Loucy (cell line): Measurements from ENCODE around the gene KLK15.
A peak's percentile ranks its signal among the peaks of the same experiment; 100 is the strongest.

Experiments used
- H2AFZ ChIP-seq: fragments of 200-600 bp; sonication (generic); 2 replicates; pipeline ENCODE4 v1.6.0; 2016; ENCODE audit warnings: antibody characterized with exemption, mild to moderate bottlenecking, low read length, moderate library complexity
- H3F3A ChIP-seq: fragments of 200-600 bp; 2 replicates; pipeline ENCODE4 v1.6.0; 2016; ENCODE audit warnings: antibody characterized with exemption, low read depth, mild to moderate bottlenecking
- H3K27me3 ChIP-seq: fragments of 200-600 bp; sonication (generic); 2 replicates; pipeline ENCODE4 v1.6.1; 2014; ENCODE audit warnings: low read length, mild to moderate bottlenecking; ENCODE audit not compliant: insufficient read depth, poor library complexity, severe bottlenecking
- H3K36me3 ChIP-seq: fragments of 200-600 bp; sonication (generic); 2 replicates; pipeline ENCODE4 v1.6.1; 2016; ENCODE audit warnings: low read length; ENCODE audit not compliant: insufficient read depth
- H3K4me1 ChIP-seq: fragments of 200-600 bp; sonication (generic); 2 replicates; pipeline ENCODE4 v1.5.1; 2014; ENCODE audit warnings: low read length, mild to moderate bottlenecking; ENCODE audit not compliant: insufficient read depth, poor library complexity, severe bottlenecking
- H3K4me2 ChIP-seq: fragments of 200-600 bp; sonication (generic); 2 replicates; pipeline ENCODE4 v1.6.0; 2014; ENCODE audit warnings: antibody characterized with exemption, low read length, low read depth, mild to moderate bottlenecking; ENCODE audit not compliant: poor library complexity, severe bottlenecking
- H3K4me3 ChIP-seq: fragments of 200-600 bp; sonication (generic); 2 replicates; pipeline ENCODE4 v1.5.1; 2014; ENCODE audit warnings: low read length, mild to moderate bottlenecking, mixed read lengths; ENCODE audit not compliant: poor library complexity, severe bottlenecking
- H3K79me2 ChIP-seq: fragments of 200-600 bp; sonication (generic); 2 replicates; pipeline ENCODE4 v1.6.1; 2014; ENCODE audit warnings: low read length; ENCODE audit not compliant: insufficient read depth
- H3K9ac ChIP-seq: fragments of 200-600 bp; sonication (generic); 2 replicates; pipeline ENCODE4 v1.6.0; 2014; ENCODE audit warnings: mild to moderate bottlenecking, low read depth, low read length, moderate library complexity; ENCODE audit not compliant: poor library complexity, severe bottlenecking
- H3K9me2 ChIP-seq: fragments of 200-600 bp; sonication (generic); replicated peaks from 2 replicates; pipeline ENCODE4 v1.6.1; 2016; ENCODE audit warnings: low read depth, low read length, mixed read lengths
- H3K9me3 ChIP-seq: fragments of 200-600 bp; sonication (generic); 2 replicates; pipeline ENCODE4 v1.6.1; 2014; ENCODE audit warnings: mild to moderate bottlenecking, antibody characterized with exemption, low read length, low read depth; ENCODE audit not compliant: insufficient read depth
- H4K20me1 ChIP-seq: fragments of 200-600 bp; sonication (generic); 2 replicates; pipeline ENCODE4 v1.6.0; 2014; ENCODE audit warnings: antibody characterized with exemption, low read length, mild to moderate bottlenecking; ENCODE audit not compliant: insufficient read depth, poor library complexity, severe bottlenecking
- EZH2phosphoT487 ChIP-seq: fragments of 200-600 bp; IDR thresholded peaks from 2 replicates; pipeline ENCODE4 v1.6.1; 2018; ENCODE audit warnings: antibody characterized with exemption, mild to moderate bottlenecking, moderate library complexity, borderline replicate concordance
- TF ChIP-seq, protein P1 (sequence below): fragments of 200-600 bp; sonication (generic); conservative IDR thresholded peaks from 2 replicates; pipeline ENCODE4 v1.5.1; 2014; ENCODE audit warnings: mild to moderate bottlenecking, antibody characterized with exemption, low read length

The KLK15 gene

GRCh38 chr19:50795664-50796073 lies 37.7 kb downstream of the KLK15 start:
- no peak overlapping the region for H3K9ac ChIP-seq

GRCh38 chr19:50794876-50795663 lies 38.3 kb downstream of the KLK15 start:
- peaks cover 48% of the 10 kb centered on the region for H4K20me1 ChIP-seq

More at GRCh38 chr19:50795664-50796073, 37.7 kb downstream of the KLK15 start:
- peaks cover 32% of the 10 kb centered on the region for H3K79me2 ChIP-seq
- H3K27me3 ChIP-seq = no peaks in the 10 kb centered on the region
- no peak for TF ChIP-seq EZH2phosphoT487
- TF ChIP-seq, protein P1, sequence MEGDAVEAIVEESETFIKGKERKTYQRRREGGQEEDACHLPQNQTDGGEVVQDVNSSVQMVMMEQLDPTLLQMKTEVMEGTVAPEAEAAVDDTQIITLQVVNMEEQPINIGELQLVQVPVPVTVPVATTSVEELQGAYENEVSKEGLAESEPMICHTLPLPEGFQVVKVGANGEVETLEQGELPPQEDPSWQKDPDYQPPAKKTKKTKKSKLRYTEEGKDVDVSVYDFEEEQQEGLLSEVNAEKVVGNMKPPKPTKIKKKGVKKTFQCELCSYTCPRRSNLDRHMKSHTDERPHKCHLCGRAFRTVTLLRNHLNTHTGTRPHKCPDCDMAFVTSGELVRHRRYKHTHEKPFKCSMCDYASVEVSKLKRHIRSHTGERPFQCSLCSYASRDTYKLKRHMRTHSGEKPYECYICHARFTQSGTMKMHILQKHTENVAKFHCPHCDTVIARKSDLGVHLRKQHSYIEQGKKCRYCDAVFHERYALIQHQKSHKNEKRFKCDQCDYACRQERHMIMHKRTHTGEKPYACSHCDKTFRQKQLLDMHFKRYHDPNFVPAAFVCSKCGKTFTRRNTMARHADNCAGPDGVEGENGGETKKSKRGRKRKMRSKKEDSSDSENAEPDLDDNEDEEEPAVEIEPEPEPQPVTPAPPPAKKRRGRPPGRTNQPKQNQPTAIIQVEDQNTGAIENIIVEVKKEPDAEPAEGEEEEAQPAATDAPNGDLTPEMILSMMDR = no peak
- no peak overlapping the region for H3K4me2 ChIP-seq
- peaks cover 53% of the 10 kb centered on the region for H4K20me1 ChIP-seq
- H3K9me2 ChIP-seq = no peaks in the 10 kb centered on the region
- no peak overlapping the region for H2AFZ ChIP-seq
- H3K4me1 ChIP-seq = peaks cover under 1% of the 10 kb centered on the region
- H3K36me3 ChIP-seq = peaks cover 53% of the 10 kb centered on the region; the same call in 1 of the 2 replicates
- H3K9me3 ChIP-seq = no peaks in the 10 kb centered on the region
- 0 out of 2 replicates have a peak, but pooled peaks cover 4% of the 10 kb centered on the region for H3F3A ChIP-seq
- no peak overlapping the region for H3K4me3 ChIP-seq

GRCh38 chr19:50794074-50794875 lies 39.1 kb downstream of the KLK15 start:
- peaks cover 41% of the 10 kb centered on the region for H4K20me1 ChIP-seq
- no peaks in the 10 kb centered on the region for H3K9me2 ChIP-seq
- no peaks in the 10 kb centered on the region for H3K4me1 ChIP-seq

More at GRCh38 chr19:50794876-50795663, 38.3 kb downstream of the KLK15 start:
- Histone ChIP-seq H3F3A (0 out of 2 replicates have a peak, but pooled peaks cover 4% of the 10 kb centered on the region), H3K79me2 (peaks cover 26% of the 10 kb centered on the region), H3K36me3 (peaks cover 50% of the 10 kb centered on the region; the same call in 1 of the 2 replicates), H3K9me2 (no peaks in the 10 kb centered on the region), H2AFZ (no peak overlapping the region), H3K4me1 (no peaks in the 10 kb centered on the region), H3K4me2 (no peak overlapping the region), H3K27me3 (no peaks in the 10 kb centered on the region), H3K9me3 (no peaks in the 10 kb centered on the region), H3K4me3 (no peak overlapping the region), H3K9ac (no peak overlapping the region)
- TF ChIP-seq, protein P1 = 0 out of 2 replicates have a peak, but pooled peaks have one; percentile 14
- TF ChIP-seq EZH2phosphoT487 = no peak

More at GRCh38 chr19:50794074-50794875, 39.1 kb downstream of the KLK15 start:
- Histone ChIP-seq H3F3A (0 out of 2 replicates have a peak, but pooled peaks cover 4% of the 10 kb centered on the region), H2AFZ (no peak overlapping the region), H3K9ac (no peak overlapping the region), H3K27me3 (no peaks in the 10 kb centered on the region), H3K4me2 (no peak overlapping the region), H3K36me3 (peaks cover 42% of the 10 kb centered on the region; the same call in 1 of the 2 replicates), H3K9me3 (no peaks in the 10 kb centered on the region), H3K79me2 (peaks cover 18% of the 10 kb centered on the region; the same call in 1 of the 2 replicates), H3K4me3 (no peak overlapping the region)
- TF ChIP-seq, protein P1 = no peak
- no peak for TF ChIP-seq EZH2phosphoT487
